ENCODE results near the gene SNHG17.
"Not testable (repeated sequence)": the region's sequence is repeated elsewhere in the genome, so short reads cannot be mapped to it uniquely, and the experiment has no call there.

The SNHG17 gene

DNA sequence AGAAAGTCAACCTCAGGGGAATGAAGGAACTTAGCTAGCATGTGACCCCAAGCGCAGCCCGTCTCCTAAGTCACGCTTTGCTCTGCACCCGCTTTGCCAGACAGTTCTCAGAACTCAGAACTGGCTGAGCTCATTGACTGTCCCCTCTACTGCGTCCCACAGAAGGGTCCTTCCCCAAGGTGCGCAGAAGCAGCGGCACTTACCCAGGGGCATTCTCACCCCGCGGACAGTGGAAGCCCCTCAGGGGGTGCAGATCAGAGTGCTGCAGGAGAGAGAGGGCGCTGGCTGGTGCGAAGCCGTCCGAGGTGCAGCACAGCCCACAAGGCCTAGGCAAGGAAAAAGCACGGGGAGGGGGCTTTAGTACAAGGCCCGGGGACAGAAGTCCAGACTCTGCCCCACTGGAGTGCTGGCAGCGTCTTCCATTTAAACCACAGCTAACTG lies 807 bp downstream of the SNHG17 start:
- Histone ChIP-seq H3K27me3 (ENCODE audit: insufficient read depth, low read length, poor library complexity) (peaks cover 6% of the 10 kb centered on the region), H3K4me3 (ENCODE audit: low read depth in 1 of 2, low read length in 2 of 2) (peak overlapping the region; percentile 66 to 80), H3K36me3 (ENCODE audit: insufficient read depth, low read length) (peaks cover 53% of the 10 kb centered on the region), H3K4me2 (ENCODE audit: insufficient read depth, low read length) (peak overlapping the region; percentile 91), H3K9ac (ENCODE audit: low read depth, low read length) (peak overlapping the region; percentile 83), H3K27ac (ENCODE audit: low read length) (peak overlapping the region; percentile 89), H3K9me3 (ENCODE audit: insufficient read depth, low read length, severe bottlenecking) (no peaks in the 10 kb centered on the region), H3K79me2 (ENCODE audit: insufficient read depth, low read length) (peaks cover 55% of the 10 kb centered on the region), H2AFZ (ENCODE audit: low read depth, low read length) (peak overlapping the region; percentile 91; the same call in 1 of the 2 replicates), H4K20me1 (ENCODE audit: insufficient read depth, low read length) (peaks cover 48% of the 10 kb centered on the region), H3K4me1 (ENCODE audit: insufficient read depth, low read length) (peaks cover 50% of the 10 kb centered on the region)
- TF ChIP-seq CTCF (IDR thresholded peaks at IDR 0.05; ENCODE audit: borderline replicate concordance, extremely low read depth, low read length, poor library complexity, severe bottlenecking) (no peak), EZH2 (IDR thresholded peaks at IDR 0.05; ENCODE audit: borderline replicate concordance, low read depth, low read length, severe bottlenecking) (no peak)
- DNase-seq (peak; percentile 42), ATAC-seq (ENCODE audit: insufficient read depth, low read depth) (peak; percentile 50)

- H3K36me3 ChIP-seq (ENCODE audit: insufficient read depth, low read length), result peaks cover 61% of the 10 kb centered on the region
- TF ChIP-seq CTCF (IDR thresholded peaks at IDR 0.05; ENCODE audit: borderline replicate concordance, extremely low read depth, low read length, poor library complexity, severe bottlenecking), result no peak
- no peak for TF ChIP-seq EZH2 (IDR thresholded peaks at IDR 0.05; ENCODE audit: borderline replicate concordance, low read depth, low read length, severe bottlenecking)
- ATAC-seq (ENCODE audit: insufficient read depth, low read depth), result no peak
- peak overlapping the region; percentile 89 for H3K27ac ChIP-seq (ENCODE audit: low read length)
- no peaks in the 10 kb centered on the region for H3K27me3 ChIP-seq (ENCODE audit: insufficient read depth, low read length, poor library complexity)
- H3K4me3 ChIP-seq (ENCODE audit: low read depth in 1 of 2, low read length in 2 of 2), result peak overlapping the region; percentile 66 to 80; a peak in 3 of 4 replicates
- no peak for DNase-seq
- H2AFZ ChIP-seq (ENCODE audit: low read depth, low read length), result no peak overlapping the region
- peak overlapping the region; percentile 83 for H3K9ac ChIP-seq (ENCODE audit: low read depth, low read length)
- peaks cover 59% of the 10 kb centered on the region for H3K4me1 ChIP-seq (ENCODE audit: insufficient read depth, low read length)
- H3K79me2 ChIP-seq (ENCODE audit: insufficient read depth, low read length), result peaks cover 64% of the 10 kb centered on the region
- no peaks in the 10 kb centered on the region for H3K9me3 ChIP-seq (ENCODE audit: insufficient read depth, low read length, severe bottlenecking)
- peak overlapping the region; percentile 91 for H3K4me2 ChIP-seq (ENCODE audit: insufficient read depth, low read length)
- H4K20me1 ChIP-seq (ENCODE audit: insufficient read depth, low read length), result peaks cover 57% of the 10 kb centered on the region
Measured at GRCh38 chr20:38433304-38433972, 1.7 kb downstream of the SNHG17 start.

DNA sequence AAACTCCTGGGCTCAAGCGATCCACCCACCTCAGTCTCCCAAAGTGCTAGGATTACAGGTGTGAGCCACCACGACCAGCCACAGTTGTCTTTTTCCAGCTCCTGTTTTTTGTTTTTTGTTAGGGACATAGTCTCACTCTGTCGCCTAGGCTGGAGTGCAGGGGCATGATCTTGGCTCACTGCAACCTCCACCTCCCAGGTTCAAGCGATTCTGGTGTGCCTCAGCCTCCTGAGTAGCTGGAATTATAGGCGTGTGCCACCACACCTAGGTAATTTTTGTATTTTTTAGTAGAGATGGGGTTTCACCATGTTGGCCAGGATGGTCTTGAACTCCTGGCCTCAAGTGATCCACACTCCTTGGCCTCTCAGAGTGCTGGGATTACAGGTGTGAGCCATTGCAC lies 2.3 kb downstream of the SNHG17 start:
- DNase-seq; ATAC-seq (ENCODE audit: insufficient read depth, low read depth); H2AFZ ChIP-seq (ENCODE audit: low read depth, low read length); H3K9me3 ChIP-seq (ENCODE audit: insufficient read depth, low read length, severe bottlenecking); H3K27me3 ChIP-seq (ENCODE audit: insufficient read depth, low read length, poor library complexity): not testable (repeated sequence)
- peak overlapping the region in 1 of 2 experiments; percentile 80; a peak in 2 of 4 replicates for H3K4me3 ChIP-seq (ENCODE audit: low read depth in 1 of 2, low read length in 2 of 2)
- H4K20me1 ChIP-seq (ENCODE audit: insufficient read depth, low read length), result peaks cover 62% of the 10 kb centered on the region
- peaks cover 59% of the 10 kb centered on the region for H3K4me1 ChIP-seq (ENCODE audit: insufficient read depth, low read length)
- H3K9ac ChIP-seq (ENCODE audit: low read depth, low read length), result peak overlapping the region; percentile 83
- H3K27ac ChIP-seq (ENCODE audit: low read length), result peak overlapping the region; percentile 89; the same call in 1 of the 2 replicates
- peak overlapping the region; percentile 91 for H3K4me2 ChIP-seq (ENCODE audit: insufficient read depth, low read length)
- H3K79me2 ChIP-seq (ENCODE audit: insufficient read depth, low read length), result peaks cover 70% of the 10 kb centered on the region
- H3K36me3 ChIP-seq (ENCODE audit: insufficient read depth, low read length), result peaks cover 67% of the 10 kb centered on the region

- DNase-seq, result no peak
- Histone ChIP-seq H3K4me3 (ENCODE audit: low read depth in 1 of 2, low read length in 2 of 2) (peak overlapping the region in 1 of 2 experiments; percentile 80; a peak in 2 of 4 replicates), H3K9me3 (ENCODE audit: insufficient read depth, low read length, severe bottlenecking) (no peaks in the 10 kb centered on the region), H2AFZ (ENCODE audit: low read depth, low read length) (no peak overlapping the region), H4K20me1 (ENCODE audit: insufficient read depth, low read length) (peaks cover 68% of the 10 kb centered on the region), H3K27ac (ENCODE audit: low read length) (no peak overlapping the region), H3K79me2 (ENCODE audit: insufficient read depth, low read length) (peaks cover 75% of the 10 kb centered on the region), H3K27me3 (ENCODE audit: insufficient read depth, low read length, poor library complexity) (no peaks in the 10 kb centered on the region), H3K9ac (ENCODE audit: low read depth, low read length) (peak overlapping the region; percentile 83; the same call in 1 of the 2 replicates), H3K4me2 (ENCODE audit: insufficient read depth, low read length) (peak overlapping the region; percentile 91), H3K4me1 (ENCODE audit: insufficient read depth, low read length) (peaks cover 59% of the 10 kb centered on the region), H3K36me3 (ENCODE audit: insufficient read depth, low read length) (peaks cover 73% of the 10 kb centered on the region)
- no peak for ATAC-seq (ENCODE audit: insufficient read depth, low read depth)
- TF ChIP-seq CTCF (IDR thresholded peaks at IDR 0.05; ENCODE audit: borderline replicate concordance, extremely low read depth, low read length, poor library complexity, severe bottlenecking) (peak; percentile 1), EZH2 (IDR thresholded peaks at IDR 0.05; ENCODE audit: borderline replicate concordance, low read depth, low read length, severe bottlenecking) (no peak)
Measured at GRCh38 chr20:38432292-38432691, 2.8 kb downstream of the SNHG17 start.

Measured in DND-41 (cell line).